A673 (cell line): ENCODE data around the gene LIMCH1.

ENCODE experiments used
- EZH2 ChIP-seq: fragments of 200-600 bp; sonication (generic); IDR thresholded peaks from 2 replicates; pipeline ENCODE4 v1.6.1; 2017; ENCODE audit warnings: borderline replicate concordance, low read depth, mild to moderate bottlenecking, mixed read lengths, antibody characterized with exemption, low read length; ENCODE audit not compliant: poor library complexity, severe bottlenecking
- TF ChIP-seq, protein P1 (sequence below): fragments of 300-800, 200-600 bp; sonication (generic); conservative IDR thresholded peaks from 2 replicates; pipeline ENCODE4 v1.5.1; 2017; ENCODE audit warnings: low read depth, mild to moderate bottlenecking, antibody characterized with exemption, low read length, moderate library complexity, mixed read lengths

DNA sequence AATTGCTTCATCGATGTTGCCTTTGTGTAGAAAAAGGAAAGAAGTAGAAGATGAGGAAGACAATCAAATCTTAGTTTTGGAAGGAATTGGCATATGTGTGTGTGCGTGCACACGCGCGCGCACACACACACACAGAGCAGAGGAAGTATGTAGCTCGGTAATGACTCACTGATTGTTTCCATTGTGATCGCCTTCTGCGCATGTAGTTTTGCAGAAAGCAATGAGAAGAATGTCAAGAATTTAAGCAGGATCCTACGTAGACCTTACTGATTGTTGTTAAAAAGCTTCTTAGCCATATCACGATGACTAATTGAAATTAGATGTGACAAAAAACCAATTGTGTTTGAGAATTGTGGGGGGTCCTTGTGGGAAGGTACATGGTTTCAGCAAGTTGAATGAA is 12.8 kb upstream of the LIMCH1 start:
- no peak for TF ChIP-seq EZH2
- TF ChIP-seq, protein P1, sequence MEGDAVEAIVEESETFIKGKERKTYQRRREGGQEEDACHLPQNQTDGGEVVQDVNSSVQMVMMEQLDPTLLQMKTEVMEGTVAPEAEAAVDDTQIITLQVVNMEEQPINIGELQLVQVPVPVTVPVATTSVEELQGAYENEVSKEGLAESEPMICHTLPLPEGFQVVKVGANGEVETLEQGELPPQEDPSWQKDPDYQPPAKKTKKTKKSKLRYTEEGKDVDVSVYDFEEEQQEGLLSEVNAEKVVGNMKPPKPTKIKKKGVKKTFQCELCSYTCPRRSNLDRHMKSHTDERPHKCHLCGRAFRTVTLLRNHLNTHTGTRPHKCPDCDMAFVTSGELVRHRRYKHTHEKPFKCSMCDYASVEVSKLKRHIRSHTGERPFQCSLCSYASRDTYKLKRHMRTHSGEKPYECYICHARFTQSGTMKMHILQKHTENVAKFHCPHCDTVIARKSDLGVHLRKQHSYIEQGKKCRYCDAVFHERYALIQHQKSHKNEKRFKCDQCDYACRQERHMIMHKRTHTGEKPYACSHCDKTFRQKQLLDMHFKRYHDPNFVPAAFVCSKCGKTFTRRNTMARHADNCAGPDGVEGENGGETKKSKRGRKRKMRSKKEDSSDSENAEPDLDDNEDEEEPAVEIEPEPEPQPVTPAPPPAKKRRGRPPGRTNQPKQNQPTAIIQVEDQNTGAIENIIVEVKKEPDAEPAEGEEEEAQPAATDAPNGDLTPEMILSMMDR: no peak
